GM18873 (cell line): Measurements from ENCODE around the gene NPW.
A peak's percentile ranks its signal among the peaks of the same experiment; 100 is the strongest.

Experiments
- ATAC-seq: cut with Tn5 transposase; IDR thresholded peaks from one replicate; pipeline ENCODE4 v1.9.1; 2021; ENCODE audit warnings: mild to moderate bottlenecking, moderate library complexity, moderate number of reproducible peaks; ENCODE audit not compliant: unreplicated experiment, low FRiP score

The NPW gene

DNA sequence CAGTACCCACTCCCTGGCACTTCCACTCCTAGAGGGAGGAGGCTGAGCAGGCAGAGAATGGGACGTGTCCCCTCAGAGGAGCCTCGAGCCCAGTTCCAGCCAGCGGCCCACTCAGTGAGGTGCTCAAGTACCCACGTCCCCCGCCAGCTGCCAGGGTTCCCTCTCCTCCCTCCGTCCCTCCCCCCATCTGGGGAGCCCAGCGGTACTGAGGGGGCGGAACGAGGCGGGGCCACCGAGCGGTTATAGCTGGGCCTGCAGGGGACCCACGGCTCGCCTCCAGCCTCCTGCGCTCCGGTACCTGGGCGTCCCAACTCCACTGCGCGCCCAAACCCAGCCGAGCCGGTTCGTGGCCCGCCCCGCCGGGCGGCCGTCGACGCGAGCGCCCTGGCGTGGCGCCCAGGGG, at the start of gene NPW:
Gene NPW, plus strand, starts transcription at position 268 of the 403 bp plus-strand sequence.
- ATAC-seq: no peak

DNA sequence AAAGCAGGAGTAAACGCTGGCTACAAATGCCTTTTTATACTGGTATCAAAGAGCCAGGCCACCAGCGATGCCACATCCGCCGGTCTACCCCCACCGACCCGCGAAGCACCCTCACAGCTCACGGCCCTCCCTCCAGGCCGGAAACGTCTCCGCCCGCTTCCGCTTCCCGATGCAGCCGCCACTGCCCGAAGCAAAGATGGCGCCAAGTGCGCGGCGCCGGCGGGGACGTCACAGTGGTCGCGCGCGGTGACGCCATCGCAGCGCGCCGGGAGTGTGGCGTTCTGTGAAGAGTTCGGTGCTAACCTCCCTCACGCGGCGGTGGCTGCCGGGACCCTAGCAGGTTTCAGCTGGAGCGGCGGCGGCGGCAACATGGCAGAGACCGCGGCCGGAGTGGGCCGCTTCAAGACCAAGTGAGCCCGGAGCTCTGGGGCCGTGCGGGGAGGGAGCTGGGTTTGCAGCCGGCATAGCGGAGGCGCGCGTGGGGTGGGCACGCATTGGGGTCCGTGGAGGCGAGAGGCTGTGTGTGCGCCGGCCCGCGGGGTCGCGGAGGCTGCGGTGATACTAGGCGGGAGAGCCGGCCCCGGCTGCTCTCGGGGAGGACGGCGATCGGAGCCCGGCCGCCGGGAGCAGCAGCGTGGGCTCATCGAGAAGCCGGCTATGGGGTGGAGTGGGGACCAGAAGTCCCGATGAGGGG, 47.6 kb upstream of the NPW start, which contains the start of gene TBL3:
Gene TBL3, plus strand, starts transcription at position 258 of the 694 bp plus-strand sequence. Its CDS starts 112 bp downstream, at position 370.
- peak; percentile 51 for ATAC-seq

DNA sequence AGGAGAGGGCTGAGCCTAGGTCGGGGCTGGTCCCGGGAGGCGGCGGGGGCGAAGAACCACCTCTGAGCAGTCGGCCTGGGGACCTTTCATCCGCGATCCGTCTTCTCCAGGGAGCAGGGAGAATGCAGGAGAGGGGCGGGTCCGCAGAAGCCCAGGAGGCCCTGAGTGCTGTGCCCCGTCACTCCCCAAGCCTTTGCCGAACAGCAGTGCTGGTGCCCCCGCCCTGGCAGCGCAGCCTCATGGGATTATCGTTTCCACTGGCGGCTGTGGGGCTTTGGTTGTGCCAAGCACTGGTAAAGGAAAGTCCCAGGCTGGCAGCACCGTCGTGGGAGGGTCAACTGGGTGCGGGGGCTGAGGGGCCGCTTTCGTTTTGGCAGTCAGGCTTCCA, 47.1 kb upstream of the NPW start:
- no peak for ATAC-seq

- ATAC-seq: no peak
Measured at GRCh38 chr16:1973461-1974156, 46.0 kb upstream of the NPW start.

DNA sequence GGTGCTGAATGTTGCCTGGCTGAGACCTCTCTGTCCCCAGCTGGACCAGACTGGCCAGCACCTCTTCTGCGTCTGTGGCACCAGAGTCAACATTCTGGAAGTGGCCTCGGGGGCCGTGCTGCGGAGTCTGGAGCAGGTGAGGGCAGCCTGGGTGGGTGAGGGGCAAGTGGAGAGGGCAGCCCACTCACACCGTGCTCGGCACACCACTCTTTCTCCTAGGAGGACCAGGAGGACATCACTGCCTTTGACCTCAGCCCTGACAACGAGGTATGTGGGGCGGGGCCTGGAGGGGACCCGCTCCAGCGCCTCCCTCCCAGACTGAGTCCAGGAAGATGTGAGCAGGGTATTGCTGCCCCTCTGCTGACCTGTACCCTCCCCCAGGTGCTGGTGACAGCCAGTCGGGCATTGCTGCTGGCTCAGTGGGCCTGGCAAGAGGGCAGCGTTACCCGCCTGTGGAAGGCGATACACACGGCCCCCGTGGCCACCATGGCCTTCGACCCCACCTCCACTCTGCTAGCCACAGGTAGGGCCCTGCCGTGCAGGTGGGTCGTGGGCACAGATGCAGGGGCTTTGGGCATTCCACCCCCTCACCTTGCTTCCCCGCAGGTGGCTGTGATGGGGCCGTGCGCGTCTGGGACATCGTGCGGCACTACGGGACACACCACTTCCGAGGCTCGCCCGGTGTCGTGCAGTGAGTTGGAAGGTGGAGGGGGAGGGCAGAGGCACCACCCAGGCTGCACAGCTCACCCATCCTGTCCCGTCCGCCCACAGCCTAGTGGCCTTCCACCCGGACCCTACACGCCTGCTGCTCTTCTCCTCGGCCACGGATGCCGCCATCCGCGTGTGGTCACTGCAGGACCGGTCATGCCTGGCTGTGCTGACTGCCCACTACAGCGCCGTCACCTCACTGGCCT, 45.2 kb upstream of the NPW start:
- no peak for ATAC-seq

DNA sequence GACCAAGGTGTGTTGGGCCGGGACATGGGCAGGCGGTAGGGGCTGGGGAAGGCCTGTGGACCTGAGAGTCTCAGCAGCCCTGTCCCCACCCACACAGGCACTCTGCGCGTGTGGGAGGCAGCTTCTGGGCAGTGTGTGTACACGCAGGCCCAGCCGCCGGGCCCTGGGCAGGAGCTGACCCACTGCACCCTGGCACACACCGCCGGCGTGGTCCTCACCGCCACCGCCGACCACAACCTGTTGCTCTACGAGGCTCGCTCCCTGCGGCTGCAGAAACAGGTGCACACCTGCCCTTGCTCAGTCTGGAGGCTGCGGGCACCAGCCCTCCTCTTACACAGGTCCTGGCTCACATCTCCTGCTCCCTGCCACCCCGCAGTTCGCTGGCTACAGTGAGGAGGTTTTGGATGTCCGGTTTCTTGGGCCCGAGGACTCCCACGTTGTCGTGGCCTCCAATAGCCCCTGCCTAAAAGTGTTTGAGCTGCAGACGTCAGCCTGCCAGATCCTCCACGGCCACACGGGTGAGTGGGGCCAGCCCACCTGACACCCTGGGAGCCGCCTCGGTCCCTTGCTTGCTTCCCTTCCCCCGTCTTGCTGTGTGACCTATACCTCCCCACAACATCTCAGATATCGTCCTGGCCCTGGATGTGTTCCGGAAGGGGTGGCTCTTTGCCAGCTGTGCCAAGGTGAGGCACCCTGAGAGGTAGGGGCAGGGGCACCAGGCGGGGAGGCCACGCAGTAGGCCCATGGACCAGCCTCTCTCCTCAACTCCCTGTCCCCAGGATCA, 44.0 kb upstream of the NPW start:
- ATAC-seq: no peak

DNA sequence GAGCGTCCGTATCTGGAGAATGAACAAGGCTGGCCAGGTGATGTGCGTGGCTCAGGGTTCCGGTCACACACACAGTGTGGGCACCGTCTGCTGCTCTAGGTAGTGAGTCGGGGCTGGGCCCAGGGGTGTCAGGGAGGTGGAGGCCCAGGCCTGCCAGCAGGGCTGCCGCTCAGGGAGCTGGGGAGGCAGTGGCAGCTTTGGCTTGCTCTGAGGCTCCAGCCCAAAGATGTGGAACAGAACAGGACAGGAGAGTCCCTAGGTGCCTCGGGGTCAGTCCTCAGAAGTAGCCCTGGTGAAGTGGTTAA, 43.4 kb upstream of the NPW start:
- no peak for ATAC-seq

DNA sequence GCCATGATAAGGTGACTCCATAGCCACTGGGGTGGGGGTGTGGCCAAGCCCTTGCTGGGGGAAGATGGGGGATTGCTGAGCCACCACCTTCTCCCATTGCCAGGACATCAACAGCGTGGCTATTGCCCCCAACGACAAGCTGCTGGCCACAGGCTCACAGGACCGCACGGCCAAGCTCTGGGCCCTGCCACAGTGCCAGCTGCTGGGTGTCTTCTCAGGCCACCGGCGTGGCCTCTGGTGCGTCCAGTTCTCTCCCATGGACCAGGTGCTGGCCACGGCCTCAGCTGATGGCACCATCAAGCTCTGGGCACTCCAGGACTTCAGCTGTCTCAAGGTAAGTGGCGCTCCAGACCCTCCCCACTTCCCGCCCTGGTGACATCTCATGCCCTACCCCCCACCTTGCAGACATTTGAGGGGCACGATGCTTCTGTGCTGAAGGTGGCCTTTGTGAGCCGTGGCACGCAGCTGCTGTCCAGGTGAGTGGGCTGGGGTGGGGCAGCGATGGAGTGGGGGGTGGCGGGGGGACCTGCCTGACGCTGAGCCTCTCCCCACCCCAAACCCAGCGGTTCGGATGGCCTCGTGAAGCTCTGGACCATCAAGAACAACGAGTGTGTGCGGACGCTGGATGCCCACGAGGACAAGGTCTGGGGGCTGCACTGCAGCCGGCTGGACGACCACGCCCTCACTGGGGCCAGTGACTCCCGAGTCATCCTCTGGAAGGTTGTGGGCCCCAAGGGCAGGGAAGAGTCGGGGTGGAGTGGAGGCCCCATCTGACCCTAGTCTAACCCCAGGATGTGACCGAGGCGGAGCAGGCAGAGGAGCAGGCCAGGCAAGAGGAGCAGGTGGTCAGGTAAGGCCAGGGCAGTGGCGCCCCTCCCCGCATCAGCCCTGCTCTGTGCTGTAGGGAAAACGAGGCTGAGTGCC, 42.4 kb upstream of the NPW start:
- no peak for ATAC-seq

DNA sequence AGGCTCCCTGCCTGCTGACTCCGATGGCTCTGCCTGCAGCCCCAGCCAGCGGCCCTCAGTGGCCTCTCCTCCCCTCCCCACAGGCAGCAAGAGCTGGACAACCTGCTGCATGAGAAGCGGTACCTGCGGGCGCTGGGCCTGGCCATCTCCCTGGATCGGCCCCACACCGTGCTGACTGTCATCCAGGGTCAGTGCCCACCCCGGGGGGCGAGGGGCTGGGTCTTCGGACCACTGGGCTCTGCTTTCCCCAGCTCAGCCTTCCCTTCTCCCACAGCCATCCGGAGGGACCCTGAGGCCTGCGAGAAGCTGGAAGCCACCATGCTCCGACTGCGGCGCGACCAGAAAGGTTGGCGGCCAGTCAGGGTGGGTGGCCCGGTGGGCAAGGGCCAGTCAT, 41.7 kb upstream of the NPW start:
- ATAC-seq: no peak

- no peak for ATAC-seq
Measured at GRCh38 chr16:1978476-1979120, 41.0 kb upstream of the NPW start.

DNA sequence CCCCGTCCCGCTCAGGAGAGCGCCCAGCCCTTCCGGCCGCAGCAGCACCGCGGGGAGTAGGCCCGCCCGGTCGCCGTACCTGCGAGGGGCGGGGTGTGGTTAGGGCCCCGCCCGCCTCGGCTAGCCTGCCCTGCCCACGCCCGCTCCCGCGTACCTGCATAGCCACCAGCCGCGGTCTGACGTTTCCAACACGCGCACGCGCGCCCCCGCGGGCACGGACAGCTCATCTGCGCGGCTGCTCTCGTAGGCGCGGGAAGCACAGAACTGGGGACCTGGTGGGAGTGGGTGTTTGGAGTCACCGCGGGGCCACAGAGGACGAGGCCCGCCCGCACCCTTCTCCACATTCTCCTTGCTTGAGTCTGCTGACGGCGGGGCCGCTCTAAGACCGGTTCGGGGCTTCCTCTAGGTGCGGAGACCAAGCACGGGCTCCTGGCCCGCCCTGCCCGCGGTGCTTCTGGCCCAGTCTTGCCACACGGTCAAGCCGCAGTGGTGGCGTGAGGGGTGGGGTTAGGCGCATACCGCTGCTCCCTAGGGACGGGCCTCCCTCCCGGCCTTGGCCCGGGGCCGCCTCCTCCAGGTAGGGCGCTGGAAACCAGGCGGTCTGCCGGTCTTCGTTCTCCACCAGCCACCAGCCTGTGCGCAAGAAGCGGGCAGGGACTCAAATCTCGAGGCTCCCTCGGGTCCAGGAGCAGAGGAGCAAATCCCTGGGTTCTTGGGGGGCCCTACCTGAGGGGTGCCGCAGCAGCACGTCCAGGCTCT, 40.1 kb upstream of the NPW start:
- ATAC-seq: no peak

- ATAC-seq: no peak
Measured at GRCh38 chr16:1980030-1980769, 39.4 kb upstream of the NPW start.

DNA sequence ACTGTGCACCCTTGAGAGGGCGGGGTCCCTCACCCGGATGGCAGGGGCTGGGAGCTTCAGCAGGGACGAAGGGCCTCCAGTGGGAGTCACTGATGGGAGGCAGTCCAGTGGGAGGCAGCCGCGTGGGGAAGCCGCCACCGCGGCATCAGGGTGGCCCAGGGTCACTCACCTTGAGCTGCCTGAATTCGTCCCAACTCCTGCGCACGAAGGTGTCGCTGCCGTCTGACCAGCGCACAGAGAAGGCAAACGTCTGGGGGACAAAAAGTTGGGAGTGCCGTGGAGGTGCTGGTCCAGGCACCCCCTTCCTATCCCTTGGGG, 38.9 kb upstream of the NPW start:
- ATAC-seq: no peak

DNA sequence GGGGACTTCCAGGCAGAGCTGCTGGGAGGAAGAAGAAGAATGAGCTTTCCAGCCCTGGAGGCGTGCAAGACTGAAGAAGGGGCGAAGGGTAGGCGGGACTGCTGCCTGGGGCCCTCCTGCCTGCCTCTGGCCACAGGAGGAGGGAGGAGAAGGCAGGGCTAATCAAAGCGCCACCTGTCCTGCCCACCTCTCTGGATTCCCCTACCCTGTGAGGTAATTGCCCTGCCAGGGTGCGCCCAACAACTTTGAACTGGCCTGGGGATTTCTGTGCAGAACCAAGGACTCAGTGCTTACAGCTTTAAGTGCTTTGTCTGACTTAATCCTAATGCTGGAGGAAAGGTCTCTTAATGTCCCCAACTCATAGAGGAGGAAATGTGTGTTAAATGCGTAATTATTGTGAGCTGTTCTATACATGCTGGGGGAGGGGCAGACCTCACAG, 38.2 kb upstream of the NPW start, which contains the start of gene NOXO1:
Gene NOXO1, minus strand, starts transcription at position 72 of the 439 bp plus-strand sequence. CDS start 290 bp downstream, outside the sequence.
- no peak for ATAC-seq

- ATAC-seq: no peak
Measured at GRCh38 chr16:1982013-1982433, 37.6 kb upstream of the NPW start.

GRCh38 chr16:1982991-1983543, 36.5 kb upstream of the NPW start:
- no peak for ATAC-seq
